ENCODE data around the gene SEC31B. TPM values are rescaled to one million over a fixed set of nuclear protein-coding genes. Genes with fewer than 3 reads are reported as not detected.

SEC31B gene
- total and polyA plus RNA-seq, 2 donors (not counting 3 experiments of a cell fraction or from before 2014, with no cell fraction given) = 11.1 to 14.4 TPM

- Histone ChIP-seq H3K9me1 (replicated peaks; ENCODE audit: control insufficient read depth, extremely low read depth, insufficient read depth, low read length) (no peaks in the 10 kb centered on the region), H4K20me1 (replicated peaks; ENCODE audit: control insufficient read depth, extremely low read depth, insufficient read depth, low read length) (no peaks in the 10 kb centered on the region), H3K9me3 (replicated peaks; ENCODE audit: control insufficient read depth, insufficient read depth, low read length) (no peaks in the 10 kb centered on the region), H3K9ac (replicated peaks; ENCODE audit: extremely low read depth, insufficient read depth, low read length) (no peak overlapping the region), H3K4me1 (ENCODE audit: control insufficient read depth, extremely low read depth, insufficient read depth, low read length) (no peaks in the 10 kb centered on the region), H3K36me3 (ENCODE audit: control insufficient read depth in 2 of 2, extremely low read depth in 1 of 2, insufficient read depth in 2 of 2, low read length in 2 of 2) (peaks cover 0 to 2% of the 10 kb centered on the region in 2 experiments), H3K4me2 (ENCODE audit: insufficient read depth, low read length) (no peak overlapping the region), H3K27me3 (ENCODE audit: control insufficient read depth in 2 of 2, insufficient read depth in 2 of 2, low read length in 2 of 2) (no peaks in the 10 kb centered on the region), H2AFZ (ENCODE audit: low read depth, low read length) (no peak overlapping the region), H3K4me3 (replicated peaks in 1 of 3; ENCODE audit: insufficient read depth in 1 of 3, low read depth in 1 of 3, low read length in 3 of 3) (no peak overlapping the region), H3K27ac (ENCODE audit: insufficient read depth, low read depth, low read length) (no peak overlapping the region), H3K79me2 (ENCODE audit: control insufficient read depth, insufficient read depth, low read length) (no peaks in the 10 kb centered on the region)
- dilution Hi-C loops (cut with MboI; ENCODE audit: extremely low pct_ligation_motif_present, low sequenced_read_pairs) = no loop called here
- POLR2A ChIA-PET = no interaction called here
- CTCF ChIA-PET = interaction anchor here (1.0 to 2.8 kb wide), 3 partner anchors 10 to 170 kb away, joined by 5 to 53 read pairs (median 22); no protein-coding TSS in a partner anchor
- BruUV-seq (replicated peaks) = no TSS peak
- TF ChIP-seq POLR2A (IDR thresholded peaks at IDR 0.05; ENCODE audit: low read depth, low read length) = no peak
- no peak for TF ChIP-seq EZH2 (IDR thresholded peaks at IDR 0.05; ENCODE audit: borderline replicate concordance, low read depth, low read length, severe bottlenecking)
- no peak for TF ChIP-seq MAX (IDR thresholded peaks at IDR 0.05; ENCODE audit: insufficient read depth, insufficient read length)
- no peak for TF ChIP-seq JUN (IDR thresholded peaks at IDR 0.05; ENCODE audit: borderline replicate concordance, insufficient read depth, insufficient read length, low read depth)
- no peak for TF ChIP-seq GATA2 (IDR thresholded peaks at IDR 0.05; ENCODE audit: insufficient read depth, insufficient read length, low read depth, low read length)
- TF ChIP-seq POLR2AphosphoS5 (IDR thresholded peaks at IDR 0.05; ENCODE audit: insufficient read depth, low read depth, low read length) = no peak
- TF ChIP-seq CTCF (IDR thresholded peaks at IDR 0.05; ENCODE audit: extremely low read depth in 1 of 2, insufficient read depth in 1 of 2, low read depth in 1 of 2, low read length in 2 of 2) = no peak
- no peak for TF ChIP-seq FOS (IDR thresholded peaks at IDR 0.05; ENCODE audit: borderline replicate concordance, insufficient read depth, low read length)
- no peak for TF ChIP-seq MYC (IDR thresholded peaks at IDR 0.05; ENCODE audit: low read depth, low read length)
- no peak for FAIRE-seq
- no peak for DNase-seq (ENCODE audit: low read depth, low spot score)
- intact Hi-C loops (cut with micrococcal nuclease) = no loop called here
Observed at GRCh38 chr10:100507357-100507732, 12.3 kb downstream of the SEC31B start.

Data from endothelial cell of umbilical vein (primary cell).